Mammary epithelial cell (primary cell): Measurements from ENCODE around the gene ARHGAP1.

Experiments used
- CTCF ChIP-seq, 2 donors: IDR thresholded peaks in 1 of 2; conservative IDR thresholded peaks in 1 of 2; 2 replicates each; pipeline ENCODE4 v1.5.1; 2011 to 2012; ENCODE audit warnings: inconsistent platforms in 2 of 2, low read length in 2 of 2, mild to moderate bottlenecking in 2 of 2, control low read depth in 1 of 2, low read depth in 1 of 2; ENCODE audit not compliant: insufficient read depth in 1 of 2; ENCODE audit errors: extremely low read depth in 1 of 2
- EZH2 ChIP-seq: IDR thresholded peaks from 2 replicates; pipeline ENCODE4 v1.6.1; 2012; ENCODE audit warnings: low read length, inconsistent platforms, borderline replicate concordance

GRCh38 chr11:46676436-46677158 lies 23.8 kb downstream of the ARHGAP1 start:
- no peak for TF ChIP-seq CTCF (conservative IDR thresholded peaks at IDR 0.05 in 1 of 2, IDR thresholded peaks at IDR 0.05 in 1 of 2; ENCODE audit: extremely low read depth in 1 of 2, insufficient read depth in 1 of 2, low read depth in 1 of 2, low read length in 2 of 2)
- TF ChIP-seq EZH2: no peak
